ENCODE measurements around the gene TBCB.
"Not testable (repeated sequence)": the region's sequence is repeated elsewhere in the genome, so short reads cannot be mapped to it uniquely, and the experiment has no call there.

- not testable (repeated sequence) for TF ChIP-seq POLR2AphosphoS5 (IDR thresholded peaks at IDR 0.05; ENCODE audit: low read depth); CTCF (IDR thresholded peaks at IDR 0.05; ENCODE audit: insufficient read depth, low read length); REST (IDR thresholded peaks at IDR 0.05; ENCODE audit: insufficient replicate concordance, low read depth); GABPA (IDR thresholded peaks at IDR 0.05; ENCODE audit: low read depth); SPI1 (IDR thresholded peaks at IDR 0.05; ENCODE audit: borderline replicate concordance, low read depth)
Observed at GRCh38 chr19:36134867-36135266, 19.6 kb downstream of the TBCB start.
